ENCODE results near the gene EXOC8. TPM values are rescaled to one million over a fixed set of nuclear protein-coding genes. Genes with fewer than 3 reads are reported as not detected.
A peak's percentile ranks its signal among the peaks of the same experiment; 100 is the strongest.

EXOC8 gene, protein sequence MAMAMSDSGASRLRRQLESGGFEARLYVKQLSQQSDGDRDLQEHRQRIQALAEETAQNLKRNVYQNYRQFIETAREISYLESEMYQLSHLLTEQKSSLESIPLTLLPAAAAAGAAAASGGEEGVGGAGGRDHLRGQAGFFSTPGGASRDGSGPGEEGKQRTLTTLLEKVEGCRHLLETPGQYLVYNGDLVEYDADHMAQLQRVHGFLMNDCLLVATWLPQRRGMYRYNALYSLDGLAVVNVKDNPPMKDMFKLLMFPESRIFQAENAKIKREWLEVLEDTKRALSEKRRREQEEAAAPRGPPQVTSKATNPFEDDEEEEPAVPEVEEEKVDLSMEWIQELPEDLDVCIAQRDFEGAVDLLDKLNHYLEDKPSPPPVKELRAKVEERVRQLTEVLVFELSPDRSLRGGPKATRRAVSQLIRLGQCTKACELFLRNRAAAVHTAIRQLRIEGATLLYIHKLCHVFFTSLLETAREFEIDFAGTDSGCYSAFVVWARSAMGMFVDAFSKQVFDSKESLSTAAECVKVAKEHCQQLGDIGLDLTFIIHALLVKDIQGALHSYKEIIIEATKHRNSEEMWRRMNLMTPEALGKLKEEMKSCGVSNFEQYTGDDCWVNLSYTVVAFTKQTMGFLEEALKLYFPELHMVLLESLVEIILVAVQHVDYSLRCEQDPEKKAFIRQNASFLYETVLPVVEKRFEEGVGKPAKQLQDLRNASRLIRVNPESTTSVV
- total RNA-seq = 10 to 100 TPM; 19.8 to 20.4 TPM
- polyA plus RNA-seq (ENCODE audit: insufficient read length in 6 of 6) = 10 to 100 TPM; 10.9 to 13.3 (median 12.1) TPM
- long read RNA-seq, donor 1, full-length matches to known transcripts = 23 of 23 reads
- long read RNA-seq, donor 1, partial matches to known transcripts = 0 of 23 reads
- long read RNA-seq, donor 1, other reads (novel, unspliced or antisense) = 0 of 23 reads
- long read RNA-seq, donor 2, full-length matches to known transcripts = 17 of 17 reads
- long read RNA-seq, donor 2, partial matches to known transcripts = 0 of 17 reads
- long read RNA-seq, donor 2, other reads (novel, unspliced or antisense) = 0 of 17 reads
- long read RNA-seq, donor 3, full-length matches to known transcripts = 13 of 13 reads
- long read RNA-seq, donor 3, partial matches to known transcripts = 0 of 13 reads
- long read RNA-seq, donor 3, other reads (novel, unspliced or antisense) = 0 of 13 reads
- long read RNA-seq, donor 4, full-length matches to known transcripts = 1 of 1 reads
- long read RNA-seq, donor 4, partial matches to known transcripts = 0 of 1 reads
- long read RNA-seq, donor 4, other reads (novel, unspliced or antisense) = 0 of 1 reads
- long read RNA-seq, donor 5, full-length matches to known transcripts = 17 of 17 reads
- long read RNA-seq, donor 5, partial matches to known transcripts = 0 of 17 reads
- long read RNA-seq, donor 5, other reads (novel, unspliced or antisense) = 0 of 17 reads
- long read RNA-seq, donor 6, full-length matches to known transcripts = 5 of 5 reads
- long read RNA-seq, donor 6, partial matches to known transcripts = 0 of 5 reads
- long read RNA-seq, donor 6, other reads (novel, unspliced or antisense) = 0 of 5 reads
- long read RNA-seq, donor 7, full-length matches to known transcripts = 7 of 7 reads
- long read RNA-seq, donor 7, partial matches to known transcripts = 0 of 7 reads
- long read RNA-seq, donor 7, other reads (novel, unspliced or antisense) = 0 of 7 reads
- long read RNA-seq, donor 8, full-length matches to known transcripts = 19 of 19 reads
- long read RNA-seq, donor 8, partial matches to known transcripts = 0 of 19 reads
- long read RNA-seq, donor 8, other reads (novel, unspliced or antisense) = 0 of 19 reads
- long read RNA-seq, donor 9 = 0 reads
- long read RNA-seq, donor 10 = 0 reads
- long read RNA-seq, donor 11, full-length matches to known transcripts = 28 of 28 reads
- long read RNA-seq, donor 11, partial matches to known transcripts = 0 of 28 reads
- long read RNA-seq, donor 11, other reads (novel, unspliced or antisense) = 0 of 28 reads
- long read RNA-seq, donor 12, full-length matches to known transcripts = 22 of 22 reads
- long read RNA-seq, donor 12, partial matches to known transcripts = 0 of 22 reads
- long read RNA-seq, donor 12, other reads (novel, unspliced or antisense) = 0 of 22 reads

DNA sequence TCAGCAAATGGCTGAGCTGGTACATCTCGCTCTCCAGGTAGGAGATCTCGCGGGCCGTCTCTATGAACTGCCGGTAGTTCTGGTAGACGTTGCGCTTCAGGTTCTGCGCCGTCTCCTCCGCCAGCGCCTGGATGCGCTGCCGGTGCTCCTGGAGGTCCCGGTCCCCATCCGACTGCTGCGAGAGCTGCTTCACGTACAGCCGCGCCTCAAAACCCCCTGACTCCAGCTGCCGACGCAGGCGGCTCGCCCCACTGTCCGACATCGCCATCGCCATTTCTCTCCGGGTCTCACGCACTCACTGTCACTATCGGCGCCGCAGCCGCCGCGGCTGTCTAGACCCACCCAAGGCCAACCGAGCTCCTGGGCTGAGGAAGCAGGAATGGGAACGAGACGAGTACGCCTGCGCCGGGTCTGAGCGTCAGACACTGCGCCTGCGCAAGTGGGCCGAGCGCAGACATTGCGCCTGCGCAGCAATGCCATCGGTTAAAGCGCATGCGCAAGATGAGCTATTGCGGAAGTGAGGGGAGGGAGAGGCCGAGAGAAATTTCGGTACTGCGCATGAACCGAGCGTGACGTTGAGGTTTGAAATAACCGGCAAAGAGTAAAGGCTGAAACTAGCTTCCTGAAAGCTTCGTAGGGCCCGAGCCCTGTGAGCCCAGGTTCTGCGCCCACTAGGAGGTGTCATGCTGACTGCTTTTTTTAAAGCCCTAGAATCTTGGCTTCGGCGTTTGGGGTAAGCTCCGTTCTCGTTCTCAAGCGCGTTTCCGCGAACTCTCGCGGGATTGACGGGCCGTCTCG is at the start of gene EXOC8:
Gene EXOC8 (minus strand): TSS at position 381 of the 798 bp plus-strand sequence. CDS start 107 bp downstream, at position 274.
- Histone ChIP-seq H3K27me3 (no peaks in the 10 kb centered on the region), H3K4me1 (peaks cover 37 to 61% of the 10 kb centered on the region in 2 donors), H3K27ac (peak within 1 kb of the TSS; percentile 89 to 97), H3K36me3 (peaks cover 0 to 10% of the 10 kb centered on the region in 2 donors), H3K4me3 (peak within 1 kb of the TSS; percentile 92), H3K9me3 (no peaks in the 10 kb centered on the region)
- peak; percentile 92 for ATAC-seq
- intact Hi-C loops (cut with DNase I) = no loop called here
- DNase-seq = peak; percentile 94 to 99 (median 98)
- TF ChIP-seq, protein P1, sequence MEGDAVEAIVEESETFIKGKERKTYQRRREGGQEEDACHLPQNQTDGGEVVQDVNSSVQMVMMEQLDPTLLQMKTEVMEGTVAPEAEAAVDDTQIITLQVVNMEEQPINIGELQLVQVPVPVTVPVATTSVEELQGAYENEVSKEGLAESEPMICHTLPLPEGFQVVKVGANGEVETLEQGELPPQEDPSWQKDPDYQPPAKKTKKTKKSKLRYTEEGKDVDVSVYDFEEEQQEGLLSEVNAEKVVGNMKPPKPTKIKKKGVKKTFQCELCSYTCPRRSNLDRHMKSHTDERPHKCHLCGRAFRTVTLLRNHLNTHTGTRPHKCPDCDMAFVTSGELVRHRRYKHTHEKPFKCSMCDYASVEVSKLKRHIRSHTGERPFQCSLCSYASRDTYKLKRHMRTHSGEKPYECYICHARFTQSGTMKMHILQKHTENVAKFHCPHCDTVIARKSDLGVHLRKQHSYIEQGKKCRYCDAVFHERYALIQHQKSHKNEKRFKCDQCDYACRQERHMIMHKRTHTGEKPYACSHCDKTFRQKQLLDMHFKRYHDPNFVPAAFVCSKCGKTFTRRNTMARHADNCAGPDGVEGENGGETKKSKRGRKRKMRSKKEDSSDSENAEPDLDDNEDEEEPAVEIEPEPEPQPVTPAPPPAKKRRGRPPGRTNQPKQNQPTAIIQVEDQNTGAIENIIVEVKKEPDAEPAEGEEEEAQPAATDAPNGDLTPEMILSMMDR (IDR thresholded peaks at IDR 0.05) = no peak

DNA sequence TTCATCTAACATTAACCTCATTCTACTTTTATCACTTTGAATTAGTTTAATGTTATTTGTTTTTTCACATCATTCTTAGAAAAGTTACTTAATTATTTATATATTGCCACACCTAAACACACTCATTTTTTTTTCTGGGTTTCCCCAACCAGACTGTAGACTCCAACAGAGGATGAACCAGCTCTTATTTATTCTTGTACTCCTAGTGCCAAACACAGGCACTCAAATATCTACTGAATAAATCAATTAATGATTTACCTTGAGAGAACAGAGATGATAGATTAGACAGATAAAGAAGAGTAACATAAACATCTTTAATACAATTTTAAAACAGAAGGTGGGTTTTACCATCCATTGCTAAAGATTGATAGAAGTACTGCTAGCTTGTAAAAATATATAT is 48.8 kb upstream of the EXOC8 start:
- ATAC-seq (no peak), DNase-seq (no peak)
- H3K9me3 ChIP-seq = no peaks in the 10 kb centered on the region
- no peaks in the 10 kb centered on the region for H3K27me3 ChIP-seq
- H3K4me1 ChIP-seq = peaks cover 0 to 35% of the 10 kb centered on the region in 2 donors
- no peaks in the 10 kb centered on the region for H3K36me3 ChIP-seq
- no peak overlapping the region for H3K27ac ChIP-seq
- H3K4me3 ChIP-seq = no peak overlapping the region
- intact Hi-C loops (cut with DNase I) = no loop called here
- TF ChIP-seq, protein P1 (IDR thresholded peaks at IDR 0.05) = no peak

DNA sequence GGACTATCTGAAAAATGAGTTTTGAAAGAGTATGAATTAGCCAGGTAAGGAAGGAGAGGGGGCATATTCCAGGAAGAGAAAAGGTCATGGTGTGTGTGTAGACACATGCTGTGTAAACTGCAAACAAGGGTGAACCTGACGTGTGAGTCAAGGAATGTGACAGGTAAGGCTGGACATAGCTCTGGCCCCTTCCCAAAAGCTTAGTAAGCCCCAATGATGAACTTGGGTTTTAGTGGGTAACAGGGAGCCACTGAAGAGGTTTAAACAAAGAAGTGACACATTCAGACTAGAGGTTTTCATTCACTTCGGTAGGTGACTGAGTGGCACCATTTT is 47.7 kb upstream of the EXOC8 start:
- Histone ChIP-seq H3K9me3 (no peaks in the 10 kb centered on the region), H3K27me3 (no peaks in the 10 kb centered on the region), H3K4me3 (no peak overlapping the region), H3K4me1 (peaks cover 0 to 34% of the 10 kb centered on the region in 2 donors), H3K36me3 (no peaks in the 10 kb centered on the region), H3K27ac (no peak overlapping the region)
- ATAC-seq (peak; percentile 70), DNase-seq (no peak)
- intact Hi-C loops (cut with DNase I) = no loop called here
- TF ChIP-seq, protein P1 (IDR thresholded peaks at IDR 0.05) = no peak
